Thyroid gland (tissue), 4 donors: ENCODE data around the gene FRMD4A.

Experiments used
- CTCF ChIP-seq, 6 experiments: fragments of 200-600 bp in 3 of 6; fragments of 450-650 bp in 3 of 6; sonication (generic) in 3 of 6; IDR thresholded peaks; one replicate each; pipeline ENCODE4 v1.5.1; 2016 to 2019; ENCODE audit warnings: antibody characterized with exemption in 6 of 6, mild to moderate bottlenecking in 2 of 6, inconsistent platforms in 1 of 6, moderate library complexity in 1 of 6
- POLR2A ChIP-seq, 2 donors: fragments of 450-650 bp; IDR thresholded peaks; one replicate each; pipeline ENCODE4 v1.6.1; 2017; ENCODE audit warnings: antibody characterized with exemption in 2 of 2, mild to moderate bottlenecking in 2 of 2, moderate library complexity in 1 of 2

DNA sequence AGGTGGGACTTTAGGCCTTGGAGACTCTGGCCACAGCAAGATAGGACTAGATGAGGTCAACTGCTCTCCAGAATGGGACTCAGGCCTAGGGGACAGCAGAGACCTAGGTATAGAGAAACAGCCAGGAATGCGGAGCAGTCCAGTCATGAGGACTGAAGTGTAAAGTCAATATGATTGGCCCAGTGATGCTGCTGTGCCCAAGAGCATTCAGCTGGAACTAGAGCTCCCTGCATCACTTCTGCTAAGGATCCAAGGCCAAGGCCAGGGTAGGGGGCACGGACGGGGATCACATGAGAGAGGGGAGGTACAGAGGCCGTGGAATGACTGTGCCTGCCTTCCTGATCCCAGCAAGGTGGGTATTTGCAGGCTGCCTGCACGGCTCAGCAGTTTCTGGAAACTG is 237.9 kb downstream of the FRMD4A start:
- peak in 1 of 6 experiments; percentile 12 for TF ChIP-seq CTCF (IDR thresholded peaks at IDR 0.05)
- no peak for TF ChIP-seq POLR2A (IDR thresholded peaks at IDR 0.05)
